Panc1 (cell line): ENCODE measurements around the gene PHF24. TPM values are rescaled to one million over a fixed set of nuclear protein-coding genes. Genes with fewer than 3 reads are reported as not detected.

Experiments used
- ATAC-seq: fragments of 200-7000 bp; cut with Tn5 transposase; 2 replicates; pipeline ENCODE4 v1.9.1; 2020; ENCODE audit warnings: mild to moderate bottlenecking, moderate library complexity
- BruUV-seq: library from RNA; stranded (reverse); fragments of 400-500 nt; replicated peaks from 2 replicates; lab custom pipeline; 2021; lab: Mats Ljungman, UMichigan
- CTCF ChIA-PET: fragments of 300-600 bp; sonication (Branson Sonifier 250); formaldehyde crosslinking; loops from one replicate; lab custom pipeline; 2022; ENCODE audit warnings: antibody characterized with exemption; lab: Charles Lee
- POLR2A ChIA-PET: fragments of 300-600 bp; sonication (Branson Sonifier 250); formaldehyde crosslinking; loops from one replicate; lab custom pipeline; 2022; ENCODE audit warnings: antibody characterized with exemption; lab: Charles Lee
- DNase-seq: peaks from one replicate; pipeline ENCODE4 v3.0.0-alpha.2; 2010; ENCODE audit warnings: low read depth, low spot score
- H3K27ac ChIP-seq: 2 replicates; pipeline ENCODE4 v1.5.1; 2011; ENCODE audit warnings: mild to moderate bottlenecking, low read length, inconsistent platforms
- H3K27me3 ChIP-seq: fragments of 200-500 bp; sonication (Bioruptor generic); 2 replicates; pipeline ENCODE4 v1.6.0; 2014; ENCODE audit warnings: low read length, inconsistent platforms; ENCODE audit not compliant: control insufficient read depth, insufficient read depth
- H3K36me3 ChIP-seq: fragments of 200-500 bp; sonication (Bioruptor generic); 2 replicates; pipeline ENCODE4 v1.5.1; 2014; ENCODE audit warnings: inconsistent platforms, mild to moderate bottlenecking, low read length, moderate library complexity; ENCODE audit not compliant: control insufficient read depth, insufficient read depth
- H3K4me1 ChIP-seq: 2 replicates; pipeline ENCODE4 v1.5.1; 2011; ENCODE audit warnings: inconsistent platforms, mild to moderate bottlenecking, low read length, moderate library complexity; ENCODE audit not compliant: control insufficient read depth, insufficient read depth
- H3K4me3 ChIP-seq, 2 experiments: 2 replicates each; pipeline ENCODE4 v1.5.1; 2011 to 2012; ENCODE audit warnings: low read depth in 2 of 2, low read length in 2 of 2, mild to moderate bottlenecking in 2 of 2, inconsistent platforms in 1 of 2, moderate library complexity in 1 of 2
- H3K9me3 ChIP-seq: fragments of 200-500 bp; sonication (Bioruptor generic); 2 replicates; pipeline ENCODE4 v1.5.1; 2014; ENCODE audit warnings: low read depth, mild to moderate bottlenecking, inconsistent platforms, low read length, moderate library complexity; ENCODE audit not compliant: control insufficient read depth, insufficient read depth
- CTCF ChIP-seq: fragments of 450-650 bp; IDR thresholded peaks from 2 replicates; pipeline ENCODE4 v1.5.1; 2017; ENCODE audit warnings: mild to moderate bottlenecking
- POLR2AphosphoS5 ChIP-seq: IDR thresholded peaks from 2 replicates; pipeline ENCODE4 v1.6.1; 2012; ENCODE audit warnings: mild to moderate bottlenecking, low read depth, low read length, moderate library complexity
- REST ChIP-seq, 2 experiments: IDR thresholded peaks; 2 replicates each; pipeline ENCODE4 v1.6.1; 2011 to 2012; ENCODE audit warnings: low read depth in 2 of 2, control low read depth in 1 of 2, low read length in 1 of 2, mild to moderate bottlenecking in 1 of 2, moderate library complexity in 1 of 2; ENCODE audit not compliant: insufficient read depth in 1 of 2
- SIN3A ChIP-seq: IDR thresholded peaks from 2 replicates; pipeline ENCODE4 v1.6.1; 2012; ENCODE audit warnings: low read depth, mild to moderate bottlenecking, low read length, moderate library complexity, borderline replicate concordance; ENCODE audit not compliant: insufficient read depth
- TCF7L2 ChIP-seq: IDR thresholded peaks from 2 replicates; pipeline ENCODE4 v1.6.1; 2011; ENCODE audit warnings: mild to moderate bottlenecking, low read depth, low read length, inconsistent platforms
- in situ Hi-C: cut with HindIII; loops from 2 replicates; pipeline ENCODE4 v1.10.0; 2016; ENCODE audit warnings: low sequenced_read_pairs, low pct_unique_long_range_greater_than_20kb
- intact Hi-C: fragments of 100-400 bp; cut with micrococcal nuclease; formaldehyde crosslinking; loops from one replicate; pipeline ENCODE4 v1.10.0; 2022; ENCODE audit not compliant: unreplicated experiment
- total RNA-seq: library from RNA; stranded (reverse); gene quantifications from one replicate; pipeline ENCODE4 v1.2.1, GENCODE V29; 2021; ENCODE audit not compliant: unreplicated experiment

The PHF24 gene
- total RNA-seq, 1 experiment from 2014 or later: 0.08 TPM

GRCh38 chr9:34982361-34982760, 24.3 kb downstream of the PHF24 start:
- ChIA-PET CTCF (interaction anchor here (0.7 to 1.3 kb wide), 2 partner anchors 33 to 83 kb away, joined by 5 to 15 read pairs; no protein-coding TSS in a partner anchor), POLR2A (no interaction called here)
- in situ Hi-C loops: no loop called here
- no peak for ATAC-seq
- DNase-seq: no peak
- intact Hi-C loops: no loop called here
- no TSS peak for BruUV-seq
- TF ChIP-seq SIN3A (no peak), CTCF (no peak), REST (IDR thresholded peaks at IDR 0.05; ENCODE audit: insufficient read depth in 1 of 2, low read depth in 2 of 2, low read length in 1 of 2) (no peak), TCF7L2 (no peak), POLR2AphosphoS5 (no peak)
- Histone ChIP-seq H3K9me3 (no peaks in the 10 kb centered on the region), H3K36me3 (no peaks in the 10 kb centered on the region), H3K27me3 (no peaks in the 10 kb centered on the region), H3K27ac (no peak overlapping the region), H3K4me3 (no peak overlapping the region), H3K4me1 (no peaks in the 10 kb centered on the region)

- ATAC-seq: no peak
- intact Hi-C loops: no loop called here
Measured at GRCh38 chr9:34983209-34983608, 25.1 kb downstream of the PHF24 start.

More at GRCh38 chr9:34983209-34983608, 25.1 kb downstream of the PHF24 start:
- ChIA-PET CTCF (no interaction called here), POLR2A (no interaction called here)
- H3K9me3 ChIP-seq: no peaks in the 10 kb centered on the region
- in situ Hi-C loops: no loop called here
- no peak overlapping the region for H3K27ac ChIP-seq
- no TSS peak for BruUV-seq
- no peak overlapping the region for H3K4me3 ChIP-seq
- H3K27me3 ChIP-seq: no peaks in the 10 kb centered on the region
- H3K36me3 ChIP-seq: no peaks in the 10 kb centered on the region
- DNase-seq: no peak
- TF ChIP-seq CTCF (no peak), POLR2AphosphoS5 (no peak), TCF7L2 (no peak), SIN3A (no peak), REST (IDR thresholded peaks at IDR 0.05; ENCODE audit: insufficient read depth in 1 of 2, low read depth in 2 of 2, low read length in 1 of 2) (no peak)
- no peaks in the 10 kb centered on the region; the same call in 1 of the 2 replicates for H3K4me1 ChIP-seq
